HG03135 (cell line): ENCODE measurements around the gene MARF1.
A peak's percentile ranks its signal among the peaks of the same experiment; 100 is the strongest.
"Not testable (repeated sequence)": the region's sequence is repeated elsewhere in the genome, so short reads cannot be mapped to it uniquely, and the experiment has no call there.

Source experiments
- ATAC-seq: cut with Tn5 transposase; IDR thresholded peaks from one replicate; pipeline ENCODE4 v1.9.1; 2021; ENCODE audit warnings: mild to moderate bottlenecking, moderate library complexity; ENCODE audit not compliant: unreplicated experiment

Gene MARF1

DNA sequence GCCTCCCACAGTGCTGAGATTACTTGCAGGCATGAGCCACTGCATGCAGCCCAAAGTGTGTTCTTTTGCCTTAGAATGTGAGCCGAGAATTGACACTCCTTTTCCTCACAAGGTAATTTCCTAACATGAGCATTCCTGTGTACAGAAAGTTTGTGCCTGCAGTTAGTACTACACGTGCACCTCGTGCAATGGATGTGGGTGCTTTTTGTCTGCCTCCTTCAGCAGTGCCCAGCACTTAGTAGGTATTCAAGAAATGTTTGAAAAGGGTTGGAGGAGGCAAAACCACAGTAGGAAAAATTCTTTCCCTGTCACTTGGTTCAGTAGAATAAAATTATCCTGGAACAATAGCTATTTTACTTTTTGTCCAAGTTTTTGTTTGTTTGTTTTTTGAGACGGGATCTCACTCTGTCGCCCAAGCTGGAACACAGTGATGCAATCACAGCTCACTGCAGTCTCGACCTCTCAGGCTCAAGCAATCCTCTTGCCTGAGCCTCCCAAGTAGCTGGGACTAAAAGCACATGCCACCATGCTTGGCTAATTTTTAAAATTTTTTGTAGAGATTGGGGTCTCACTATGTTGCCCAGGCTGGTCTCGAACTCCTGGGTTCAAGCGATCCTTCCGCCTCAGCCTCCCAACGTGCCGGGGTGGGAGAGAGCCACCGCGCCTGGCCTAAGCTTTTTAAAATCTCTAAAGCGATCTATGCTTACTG lies 9.5 kb upstream of the MARF1 start:
- no peak for ATAC-seq

DNA sequence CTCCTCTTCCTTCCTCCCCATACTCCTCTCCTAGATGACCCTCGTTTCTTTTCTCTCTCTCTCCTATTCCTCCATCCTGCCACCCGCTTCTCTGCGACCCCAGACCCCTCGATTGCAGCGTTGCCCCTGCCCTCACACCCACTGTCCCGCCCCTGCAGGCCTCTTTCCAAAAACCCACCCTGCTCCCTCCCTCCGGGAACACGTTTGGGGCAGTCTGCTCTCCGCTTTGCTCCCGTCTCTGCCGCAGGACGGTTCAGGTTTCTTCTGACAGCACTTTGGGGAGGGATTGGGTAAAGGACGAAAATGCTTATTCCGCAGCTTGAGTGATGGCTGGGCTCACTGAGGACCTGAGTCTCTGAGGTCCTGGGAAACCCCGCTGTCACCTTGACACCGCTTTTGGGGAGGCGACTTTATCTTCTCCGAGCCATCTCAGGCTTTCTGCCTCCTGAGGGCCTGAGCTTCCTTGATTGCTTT lies 7.8 kb upstream of the MARF1 start:
- ATAC-seq, result peak; percentile 32

DNA sequence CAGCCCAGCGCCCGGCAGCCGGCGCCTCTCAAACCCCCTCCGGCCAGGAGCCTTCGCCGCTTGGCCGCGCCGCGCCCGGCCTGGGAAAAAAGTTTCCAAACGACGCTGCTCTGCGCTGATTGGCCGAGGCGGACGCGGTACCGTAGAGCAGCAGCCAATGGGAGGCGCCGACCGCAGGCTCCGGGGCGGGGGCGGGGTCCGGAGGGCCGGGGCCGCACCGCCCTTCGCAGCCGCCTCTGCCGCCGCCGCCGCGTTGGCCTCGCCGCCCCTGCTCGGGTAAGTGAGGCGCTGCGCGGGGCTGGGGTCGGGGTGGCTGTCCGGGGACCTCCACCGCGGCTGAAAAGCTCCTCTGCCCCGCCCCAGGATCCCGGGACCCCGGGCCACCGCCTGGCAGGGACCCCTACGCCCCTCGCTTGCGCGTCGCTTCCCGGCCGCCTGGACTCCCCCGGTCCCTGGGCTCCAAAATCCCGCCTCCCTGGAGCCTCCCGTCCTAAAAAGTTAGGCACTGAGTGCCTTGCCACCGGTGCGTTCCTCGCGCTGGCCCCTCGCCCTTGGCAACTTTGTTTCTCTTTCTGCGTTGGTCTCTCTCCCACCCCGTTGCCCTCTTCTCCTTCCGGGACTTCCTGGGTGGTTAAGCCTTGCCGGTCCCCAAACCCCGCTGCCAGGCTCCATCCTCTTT lies 7.2 kb upstream of the MARF1 start, which contains the start of gene NDE1:
TSS of gene NDE1 (plus strand) at position 227 of the 679 bp plus-strand sequence. CDS start 14,534 bp downstream, outside the sequence.
- ATAC-seq, result peak; percentile 72

DNA sequence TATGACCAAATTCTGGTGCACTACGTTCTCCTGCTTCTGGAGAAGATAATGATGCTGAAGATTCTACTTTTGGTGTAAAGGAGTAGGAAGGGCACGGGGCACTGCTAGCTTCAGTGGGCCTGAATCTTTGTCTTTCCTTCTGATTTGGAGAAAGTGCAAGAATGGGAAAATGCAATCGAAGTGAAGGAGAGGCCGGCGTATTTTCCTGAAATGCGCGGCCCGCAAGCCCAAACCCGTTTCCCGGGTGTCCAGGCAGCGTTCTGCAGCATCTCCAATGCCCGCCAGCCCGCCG lies 6.7 kb upstream of the MARF1 start:
- ATAC-seq, result no peak

DNA sequence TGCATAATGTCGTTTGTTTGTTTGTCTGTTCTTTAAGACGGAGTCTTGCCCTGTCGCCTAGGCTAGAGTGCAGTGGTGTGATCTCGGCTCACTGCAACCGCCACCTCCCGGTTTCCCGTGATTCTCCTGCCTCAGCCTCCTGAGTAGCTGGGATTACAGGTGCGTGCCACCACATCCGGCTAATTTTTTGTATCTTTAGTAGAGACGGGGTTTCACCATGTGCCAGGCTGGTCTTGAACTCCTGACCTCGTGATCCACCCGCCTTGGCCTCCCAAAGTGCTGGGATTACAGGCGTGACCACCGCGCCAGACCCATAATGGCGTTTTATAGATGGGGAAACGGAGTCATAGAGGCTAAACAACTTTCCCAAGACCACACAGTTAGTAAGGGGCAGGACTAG lies 6.4 kb upstream of the MARF1 start:
- not testable (repeated sequence) for ATAC-seq

DNA sequence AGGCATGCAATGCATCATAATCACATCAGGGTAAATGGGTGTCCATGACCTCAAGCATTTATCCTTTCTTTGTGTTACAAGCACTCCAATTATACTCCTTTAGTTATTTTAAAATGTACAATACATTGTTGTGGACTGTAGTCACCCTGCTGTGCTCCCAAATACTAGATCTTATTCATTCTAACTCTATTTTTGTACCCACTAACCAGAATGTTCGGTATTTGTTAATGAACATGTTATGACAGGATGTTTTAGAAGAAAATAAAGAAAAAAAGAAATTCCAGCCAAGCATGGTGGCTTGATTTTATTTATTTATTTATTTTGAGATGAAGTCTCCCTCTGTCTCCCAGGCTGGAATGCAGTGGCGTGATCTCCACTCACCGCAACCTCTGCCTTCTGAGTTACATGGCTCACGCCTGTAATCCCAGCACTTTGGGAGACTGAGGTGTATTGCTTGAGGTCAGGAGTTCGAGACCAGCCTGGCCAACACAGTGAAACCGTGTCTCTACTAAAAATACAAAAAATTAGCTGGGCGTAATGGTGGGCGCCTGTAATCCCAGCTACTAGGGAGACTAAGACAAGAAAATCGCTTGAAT lies 5.3 kb upstream of the MARF1 start:
- ATAC-seq, result no peak

DNA sequence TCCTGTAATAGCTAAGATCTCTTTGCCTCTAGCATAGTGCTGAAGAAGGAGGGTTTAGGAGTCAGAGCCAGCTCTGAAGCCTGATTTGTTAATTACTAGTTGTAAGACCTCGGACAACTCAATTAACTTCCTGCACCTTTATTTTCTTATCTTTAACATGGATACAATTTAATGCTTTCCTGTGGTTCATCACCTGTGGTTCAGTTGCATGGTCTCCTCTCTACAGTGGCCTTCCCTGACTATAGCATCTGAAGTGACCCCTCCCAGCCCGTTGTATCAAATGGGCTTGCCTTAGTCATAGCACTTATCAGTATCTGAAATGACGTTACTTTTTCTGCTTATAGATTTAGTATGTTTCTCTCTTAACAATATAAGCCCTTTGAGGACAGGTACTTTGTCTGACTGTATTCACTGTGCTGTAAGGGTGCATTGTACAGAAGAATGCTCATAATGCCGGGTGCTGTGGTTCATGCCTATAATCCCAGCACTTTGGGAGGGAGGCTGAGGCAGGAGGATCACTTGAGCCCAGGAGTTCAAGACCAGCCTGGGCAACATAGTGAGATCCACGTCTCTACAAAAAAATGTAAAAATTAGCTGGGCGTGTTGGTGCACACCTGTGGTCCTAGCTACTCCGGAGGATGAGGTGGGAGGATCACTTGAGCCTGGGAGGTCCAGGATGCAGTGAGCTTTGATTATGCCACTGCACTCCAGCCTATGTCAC lies 4.5 kb upstream of the MARF1 start:
- ATAC-seq, result no peak

DNA sequence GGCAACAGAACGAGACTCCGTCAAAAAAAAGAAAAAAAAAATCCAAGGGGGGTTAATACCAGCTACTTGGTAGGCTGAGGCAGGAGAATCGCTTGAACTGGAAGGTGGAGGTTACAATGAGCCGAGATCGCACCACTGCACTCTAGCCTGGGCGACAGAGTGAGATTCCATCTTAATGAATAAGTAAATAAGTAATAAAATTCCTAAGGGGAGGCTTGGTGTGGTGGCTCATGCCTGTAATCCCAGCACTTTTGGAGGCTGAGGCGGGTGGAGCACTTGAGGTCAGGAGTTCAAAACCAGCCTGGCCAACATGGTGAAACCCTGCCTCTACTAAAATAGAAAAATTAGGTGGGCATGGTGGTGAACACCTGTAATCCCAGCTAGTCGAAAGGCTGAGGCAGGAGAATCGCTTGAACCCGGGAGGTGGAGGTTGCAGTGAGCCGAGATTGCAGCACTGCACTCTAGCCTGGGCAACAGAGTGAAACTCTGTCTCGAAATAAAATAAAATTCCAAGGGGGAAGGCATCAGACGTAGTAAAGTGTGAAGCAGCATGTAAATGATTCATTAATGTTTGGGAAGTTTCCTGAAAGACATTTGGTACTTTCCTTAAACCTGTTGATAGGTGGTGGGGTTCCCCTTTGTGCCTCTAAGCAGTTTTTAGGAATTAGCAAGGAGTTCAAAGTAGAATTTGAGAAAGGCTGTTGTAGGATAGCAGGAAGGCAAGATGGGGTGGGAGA lies 3.8 kb upstream of the MARF1 start:
- not testable (repeated sequence) for ATAC-seq

DNA sequence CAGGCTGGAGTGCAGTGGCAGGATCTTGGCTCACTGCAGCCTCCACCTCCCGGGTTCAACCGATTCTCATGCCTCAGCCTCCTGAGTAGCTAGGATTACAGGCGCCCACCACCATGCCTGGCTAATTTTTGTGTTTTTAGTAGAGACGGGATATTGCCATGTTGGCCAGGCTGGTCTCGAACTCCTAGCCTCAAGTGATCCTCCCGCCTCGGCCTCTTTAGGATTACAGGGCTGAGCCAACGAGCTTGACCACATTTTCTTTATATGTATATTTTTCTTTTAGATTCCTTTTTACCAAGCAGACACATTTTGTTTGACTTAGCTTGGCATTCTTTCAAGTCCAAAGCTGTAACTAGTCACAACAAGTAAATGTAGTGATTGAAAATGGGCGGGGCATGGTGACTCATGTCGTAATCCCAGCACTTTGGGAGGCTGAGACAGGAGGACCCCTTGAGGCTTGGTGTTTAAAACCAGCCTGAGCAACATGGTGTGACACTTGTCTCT lies 2.1 kb upstream of the MARF1 start:
- ATAC-seq, result not testable (repeated sequence)

DNA sequence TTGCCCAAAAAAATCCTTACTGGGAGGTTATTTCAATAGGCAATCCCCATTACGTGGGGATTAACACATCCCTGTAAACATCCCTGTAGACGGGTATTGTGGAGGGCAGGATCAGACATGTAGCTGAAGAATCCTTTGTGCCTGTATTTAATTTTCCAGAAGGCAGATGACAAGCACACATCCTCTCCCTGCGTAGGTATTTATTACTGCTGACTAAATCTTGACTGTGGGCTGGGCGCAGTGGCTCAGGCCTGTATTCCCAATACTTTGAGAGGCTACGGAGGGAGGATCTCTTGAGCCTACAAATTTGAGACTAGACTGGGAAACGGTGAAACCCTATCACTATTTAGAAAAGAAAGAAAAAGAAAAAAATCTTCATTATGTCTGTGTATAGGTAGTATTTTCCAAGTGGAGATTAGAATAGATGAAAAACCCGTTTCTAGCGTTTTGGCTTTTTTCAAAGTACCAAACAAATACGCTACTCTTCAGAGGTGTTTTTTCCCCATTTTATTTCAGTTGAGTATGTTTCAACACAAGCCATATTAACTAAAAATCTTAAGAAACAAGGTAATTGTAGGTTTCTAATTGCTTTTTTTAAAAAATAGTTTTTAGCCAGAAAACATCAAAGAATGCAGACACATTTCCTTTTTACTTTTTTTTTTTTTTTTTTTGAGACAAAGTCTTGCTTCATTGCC lies 1.5 kb upstream of the MARF1 start:
- no peak for ATAC-seq

DNA sequence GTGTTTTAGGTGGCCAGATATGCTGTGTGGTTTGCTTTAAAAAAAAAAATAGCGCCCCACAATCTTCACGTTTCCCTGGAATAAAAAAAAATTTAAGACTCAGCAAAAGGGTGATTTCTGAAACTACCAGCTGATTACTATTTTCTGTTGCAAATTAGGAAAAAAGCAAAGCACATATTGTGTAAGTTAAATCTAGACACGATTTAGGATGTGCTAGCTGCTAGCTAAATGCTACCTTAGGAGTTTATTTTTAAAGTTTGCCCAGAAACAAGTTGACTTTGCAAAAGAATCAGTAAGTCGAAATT lies 944 bp upstream of the MARF1 start:
- no peak for ATAC-seq

DNA sequence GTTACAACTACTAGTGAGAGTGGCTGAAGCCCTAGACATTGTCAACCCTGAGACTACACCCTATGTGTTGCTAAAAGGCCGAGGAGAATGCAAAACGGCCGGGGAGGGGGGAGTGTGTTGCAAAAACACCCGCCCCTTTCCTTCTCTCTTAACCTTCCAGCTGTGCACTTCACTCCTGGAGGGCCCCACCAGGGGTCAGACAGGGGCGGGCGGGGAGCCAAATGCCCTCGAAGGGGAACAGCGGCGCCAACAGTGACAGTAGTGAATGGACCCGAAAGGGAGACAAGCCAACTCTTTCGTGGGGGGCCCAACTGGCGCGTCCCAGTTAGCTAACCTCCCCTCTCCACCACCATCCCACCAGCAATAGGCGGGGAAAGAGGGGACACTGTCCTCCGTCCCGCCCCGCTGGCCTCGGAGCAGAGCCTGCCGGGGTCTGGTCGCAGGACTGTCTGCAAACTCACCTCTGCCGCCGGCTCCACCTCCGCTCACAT lies 352 bp downstream of the MARF1 start:
- ATAC-seq, result peak; percentile 48

DNA sequence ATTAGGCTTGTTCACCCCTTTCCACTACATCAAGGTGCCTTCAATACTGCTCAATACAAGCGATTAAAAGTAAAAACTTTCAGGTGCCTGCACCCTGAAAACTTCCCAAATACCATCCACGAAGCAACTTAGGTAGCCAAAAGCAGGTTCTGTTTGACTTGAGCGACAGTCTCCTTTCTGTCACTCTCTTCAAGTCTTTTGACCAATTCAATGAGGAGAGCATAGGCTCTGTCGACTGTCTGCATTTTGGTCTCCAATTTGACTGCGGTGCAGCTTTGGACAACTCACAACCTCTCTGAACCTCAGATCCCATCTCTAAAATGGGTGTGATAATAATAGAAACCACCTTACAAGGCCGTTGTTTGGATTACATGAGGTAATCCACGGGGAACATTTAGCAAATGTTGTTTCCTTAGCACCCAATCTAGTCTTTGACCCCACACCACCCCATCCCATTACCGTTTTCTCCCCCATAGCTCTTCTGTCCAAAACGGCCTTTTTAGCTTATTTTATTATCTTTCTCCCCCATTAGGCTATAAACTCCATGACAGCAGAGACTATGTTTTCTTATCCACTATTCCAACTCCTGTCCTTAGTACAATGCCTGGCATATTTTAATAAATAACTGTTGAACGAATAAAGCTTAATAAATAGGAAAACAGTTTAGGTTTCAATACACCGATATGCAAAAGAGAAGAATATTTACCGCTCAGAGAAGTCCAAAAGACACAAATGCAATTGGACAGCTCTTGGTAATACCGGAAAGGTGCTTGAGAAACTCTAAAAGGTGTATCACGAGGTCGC lies 999 bp downstream of the MARF1 start:
- ATAC-seq, result no peak

DNA sequence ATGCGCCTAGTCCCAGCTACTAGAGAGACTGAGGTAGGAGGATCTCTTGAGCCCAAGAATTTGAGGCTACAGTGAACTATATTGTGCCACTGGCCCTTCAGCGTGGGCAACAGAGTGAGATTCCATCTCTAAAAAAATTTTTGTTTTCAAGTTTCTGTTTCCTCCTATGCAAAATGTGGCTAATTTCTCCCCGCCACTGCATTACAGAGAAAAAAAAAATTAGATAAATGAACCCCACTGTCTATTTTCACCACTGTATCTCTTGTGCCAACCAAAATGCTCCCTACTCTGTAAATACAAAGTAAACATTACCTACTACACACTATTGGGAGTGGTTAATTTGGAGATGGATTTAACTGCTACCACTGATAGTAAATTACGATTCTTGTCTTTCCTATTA lies 2.0 kb downstream of the MARF1 start:
- no peak for ATAC-seq

DNA sequence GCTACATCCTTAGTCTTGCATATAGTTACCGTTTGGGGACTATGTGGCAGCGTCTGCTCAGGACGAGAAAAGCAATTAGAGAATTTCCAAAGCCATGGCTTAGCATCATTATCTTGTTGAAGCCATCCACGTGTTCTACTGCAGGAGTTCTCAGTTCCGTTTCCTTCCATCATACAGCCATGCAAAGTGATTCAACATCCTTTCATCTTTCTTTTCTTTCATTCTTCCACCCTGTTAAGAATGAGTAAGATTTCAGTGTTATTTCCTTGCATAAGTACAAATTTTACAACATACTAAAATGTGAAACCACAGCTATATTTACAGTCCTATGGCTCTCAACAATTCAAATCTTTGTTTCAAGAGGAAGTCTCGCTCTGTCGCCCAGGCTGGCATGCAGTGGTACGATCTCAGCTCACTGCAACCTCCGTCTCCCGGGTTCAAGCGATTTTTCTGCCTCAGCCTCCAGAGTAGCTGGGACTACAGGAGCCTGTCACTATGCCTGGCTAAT lies 3.8 kb downstream of the MARF1 start:
- ATAC-seq, result no peak

DNA sequence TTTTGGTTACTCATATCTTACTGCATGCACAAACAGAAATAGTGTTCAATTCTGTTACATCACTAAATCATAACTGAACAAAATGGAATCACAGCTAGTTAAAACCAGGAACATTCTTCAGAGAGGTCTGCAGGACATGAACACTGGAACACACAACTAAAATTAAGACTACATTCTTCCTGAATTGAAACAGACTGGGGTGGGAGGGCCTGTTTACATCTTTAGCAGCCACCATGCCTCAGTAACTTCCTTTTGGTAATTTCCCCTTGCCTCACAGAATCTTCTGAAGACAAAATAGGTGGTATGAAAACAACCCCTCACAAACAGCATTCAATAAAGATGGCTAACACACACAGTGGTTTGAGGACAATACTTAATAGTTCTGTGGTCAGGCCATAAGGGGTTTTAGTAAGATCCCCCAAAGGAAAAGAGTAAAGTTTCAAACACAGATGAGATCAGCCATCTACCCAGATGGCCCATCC lies 6.5 kb downstream of the MARF1 start:
- ATAC-seq, result no peak

DNA sequence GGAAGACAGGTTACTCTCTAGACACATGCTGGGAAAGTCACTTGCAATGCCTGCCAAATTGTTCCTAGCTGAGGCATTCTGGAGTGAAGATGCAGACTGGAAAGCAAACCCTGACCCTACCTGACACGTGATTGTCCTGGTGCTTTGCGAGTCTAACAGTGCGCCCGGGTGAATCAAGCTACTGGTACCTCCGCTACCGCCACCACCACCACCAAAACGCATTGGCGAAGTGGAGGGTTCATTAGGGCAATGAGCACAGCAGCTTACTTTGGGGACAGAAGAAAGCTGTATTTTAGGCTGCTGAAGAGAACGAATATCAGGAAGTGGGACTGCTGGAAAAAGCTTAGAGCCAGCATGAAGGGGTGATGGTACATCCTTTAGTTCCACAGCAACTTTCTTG lies 7.0 kb downstream of the MARF1 start:
- ATAC-seq, result no peak

DNA sequence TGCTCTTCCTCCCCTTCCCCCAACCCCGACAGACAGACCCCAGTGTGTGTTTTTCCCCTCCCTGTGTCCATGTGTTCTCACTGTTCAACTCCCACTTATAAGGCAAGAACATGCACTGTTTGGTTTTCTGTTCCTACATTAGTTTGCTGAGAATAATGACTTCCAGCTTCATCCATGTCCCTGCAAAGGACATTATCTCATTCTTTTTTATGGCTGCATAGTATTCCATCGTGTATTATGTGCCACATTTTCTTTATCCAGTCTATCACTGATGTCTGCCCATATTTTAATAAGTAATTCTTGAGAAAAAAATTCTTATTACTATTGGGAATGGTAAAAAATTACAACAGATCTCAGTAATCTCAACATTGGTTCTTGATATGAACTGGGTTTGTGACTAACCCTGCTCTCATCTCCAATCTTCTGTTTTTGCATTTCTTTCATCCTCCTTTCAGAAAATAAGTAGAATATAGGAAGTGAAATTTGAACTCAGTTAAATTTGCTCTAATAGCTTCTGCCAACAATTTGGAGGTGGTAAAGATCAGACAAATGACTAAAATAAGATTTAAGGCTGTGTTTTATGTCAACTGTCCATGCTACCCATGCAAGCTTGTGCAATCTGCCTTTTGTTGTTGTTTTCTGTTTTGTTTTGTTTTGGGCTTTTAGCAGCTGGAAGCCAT lies 11.1 kb downstream of the MARF1 start:
- ATAC-seq, result no peak
